GM12875 (cell line): ENCODE data around the gene SLFN12.
"Not testable (repeated sequence)": the region's sequence is repeated elsewhere in the genome, so short reads cannot be mapped to it uniquely, and the experiment has no call there.

Experiments
- H3K4me3 ChIP-seq: one replicate; pipeline ENCODE4 v1.5.1; 2011; ENCODE audit warnings: low read depth, low read length, control low read depth
- TF ChIP-seq, protein P1 (sequence below): IDR thresholded peaks from 2 replicates; pipeline ENCODE4 v1.5.1; 2011; ENCODE audit warnings: low read depth, mild to moderate bottlenecking, control low read depth, inconsistent platforms, low read length, moderate library complexity, borderline replicate concordance; ENCODE audit not compliant: insufficient read depth

The SLFN12 gene

GRCh38 chr17:35414247-35414646 is 18.1 kb downstream of the SLFN12 start:
- H3K4me3 ChIP-seq: no peak overlapping the region
- TF ChIP-seq, protein P1, sequence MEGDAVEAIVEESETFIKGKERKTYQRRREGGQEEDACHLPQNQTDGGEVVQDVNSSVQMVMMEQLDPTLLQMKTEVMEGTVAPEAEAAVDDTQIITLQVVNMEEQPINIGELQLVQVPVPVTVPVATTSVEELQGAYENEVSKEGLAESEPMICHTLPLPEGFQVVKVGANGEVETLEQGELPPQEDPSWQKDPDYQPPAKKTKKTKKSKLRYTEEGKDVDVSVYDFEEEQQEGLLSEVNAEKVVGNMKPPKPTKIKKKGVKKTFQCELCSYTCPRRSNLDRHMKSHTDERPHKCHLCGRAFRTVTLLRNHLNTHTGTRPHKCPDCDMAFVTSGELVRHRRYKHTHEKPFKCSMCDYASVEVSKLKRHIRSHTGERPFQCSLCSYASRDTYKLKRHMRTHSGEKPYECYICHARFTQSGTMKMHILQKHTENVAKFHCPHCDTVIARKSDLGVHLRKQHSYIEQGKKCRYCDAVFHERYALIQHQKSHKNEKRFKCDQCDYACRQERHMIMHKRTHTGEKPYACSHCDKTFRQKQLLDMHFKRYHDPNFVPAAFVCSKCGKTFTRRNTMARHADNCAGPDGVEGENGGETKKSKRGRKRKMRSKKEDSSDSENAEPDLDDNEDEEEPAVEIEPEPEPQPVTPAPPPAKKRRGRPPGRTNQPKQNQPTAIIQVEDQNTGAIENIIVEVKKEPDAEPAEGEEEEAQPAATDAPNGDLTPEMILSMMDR: no peak

- TF ChIP-seq, protein P1: no peak
- H3K4me3 ChIP-seq: no peak overlapping the region
Observed at GRCh38 chr17:35407531-35407930, 24.8 kb downstream of the SLFN12 start.

DNA sequence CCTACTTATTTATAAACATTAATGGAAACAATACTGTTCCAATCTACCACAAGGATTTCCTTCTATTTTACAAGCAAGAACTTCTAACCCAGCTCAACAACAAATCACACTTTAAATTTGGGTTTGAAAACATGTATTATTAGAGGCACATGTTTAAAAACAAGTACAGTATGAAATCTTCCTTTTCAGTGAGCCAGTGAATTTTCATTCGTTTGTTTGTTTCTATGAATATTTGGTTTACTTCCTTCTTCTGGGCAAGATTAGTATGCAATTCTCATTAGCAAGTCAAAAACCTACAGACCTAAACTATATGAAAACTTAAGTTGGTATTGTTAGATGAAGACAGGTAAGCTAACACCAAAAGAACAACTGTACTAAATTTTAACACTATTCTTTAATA is 25.7 kb downstream of the SLFN12 start:
- TF ChIP-seq, protein P1: no peak
- H3K4me3 ChIP-seq: no peak overlapping the region

DNA sequence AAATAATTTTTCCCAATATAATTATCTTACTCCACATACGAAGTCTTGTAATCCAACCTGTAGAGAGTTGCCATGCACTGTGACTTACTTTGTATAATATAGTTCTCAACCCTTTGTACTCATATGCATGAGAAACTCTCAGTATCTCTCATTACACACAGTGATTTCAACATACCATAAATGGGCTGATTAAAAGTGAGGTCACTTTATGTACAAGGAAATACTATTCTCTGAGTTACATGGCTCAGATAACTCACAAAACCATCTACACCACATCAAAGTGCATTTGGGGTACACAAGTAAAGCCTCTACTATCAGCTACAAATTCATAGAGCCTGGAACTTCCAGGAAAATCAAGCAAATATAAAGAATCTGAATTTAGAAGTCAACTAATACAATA is 27.9 kb downstream of the SLFN12 start:
- no peak overlapping the region for H3K4me3 ChIP-seq
- TF ChIP-seq, protein P1: no peak

DNA sequence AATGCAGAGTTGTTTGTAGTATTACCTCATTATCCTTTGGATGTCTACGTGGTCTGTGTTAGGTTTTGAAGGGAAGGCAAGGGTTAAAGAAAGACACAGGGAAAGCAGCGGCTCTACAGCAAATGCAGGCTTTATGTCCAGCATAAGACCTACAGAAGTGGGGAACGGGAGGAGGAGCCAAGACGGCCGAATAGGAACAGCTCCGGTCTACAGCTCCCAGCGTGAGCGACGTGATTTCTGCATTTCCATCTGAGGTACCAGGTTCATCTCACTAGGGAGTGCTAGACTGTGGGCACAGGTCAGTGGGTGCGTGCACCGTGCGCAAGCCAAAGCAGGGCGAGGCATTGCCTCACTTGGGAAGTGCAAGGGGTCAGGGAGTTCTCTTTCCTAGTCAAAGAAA is 38.5 kb downstream of the SLFN12 start:
- H3K4me3 ChIP-seq: not testable (repeated sequence)

GRCh38 chr17:35390663-35391062 is 41.6 kb downstream of the SLFN12 start:
- TF ChIP-seq, protein P1: no peak
- H3K4me3 ChIP-seq: no peak overlapping the region

DNA sequence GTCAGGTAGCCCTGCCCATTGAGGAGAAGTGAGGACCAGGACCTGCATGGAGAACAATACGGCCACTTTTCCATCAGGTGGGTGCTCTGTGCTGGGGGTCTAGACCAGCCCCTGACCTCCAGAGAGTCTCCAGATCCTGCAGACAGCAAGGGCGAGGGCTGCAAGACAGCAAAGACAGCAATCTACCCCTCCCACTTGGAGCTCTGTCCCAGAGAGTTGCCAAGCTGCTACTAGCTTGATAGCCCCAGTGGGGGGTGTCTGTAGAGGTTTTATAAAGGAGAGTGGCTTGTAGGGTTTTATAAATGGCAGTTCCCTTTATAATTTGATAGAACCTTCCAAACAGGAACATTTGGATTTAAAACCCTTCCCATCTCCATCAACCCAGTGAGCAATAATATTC is 42.1 kb downstream of the SLFN12 start:
- TF ChIP-seq, protein P1: no peak

DNA sequence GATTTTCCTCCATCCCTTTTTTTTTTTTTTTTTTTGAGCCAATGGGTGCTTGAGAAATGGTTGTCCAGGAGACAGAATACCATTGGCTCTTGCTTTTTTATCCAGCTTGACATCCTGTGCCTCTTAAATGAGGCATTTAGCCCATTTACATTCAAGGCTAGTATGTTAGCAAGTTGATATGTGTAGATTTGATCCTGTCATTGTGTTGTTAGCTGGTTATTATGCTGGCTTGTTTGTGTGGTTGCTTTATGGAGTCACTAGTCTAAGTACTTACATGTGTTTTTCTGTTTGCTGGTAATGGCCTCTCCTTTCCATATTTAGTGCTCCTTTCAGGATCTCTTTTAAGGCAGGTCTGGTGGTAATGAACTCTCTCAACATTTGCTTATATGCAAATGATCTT is 44.8 kb downstream of the SLFN12 start:
- TF ChIP-seq, protein P1: no peak
- no peak overlapping the region for H3K4me3 ChIP-seq

More for the DNA sequence above, 42.1 kb downstream of the SLFN12 start:
- no peak overlapping the region for H3K4me3 ChIP-seq
